GM10266 (cell line): ENCODE data around the gene TMOD3.

Experiments used
- DNase-seq: peaks from one replicate; pipeline ENCODE4 v3.0.0; 2012; ENCODE audit errors: extremely low spot score
- TF ChIP-seq, protein P1 (sequence below): IDR thresholded peaks from 2 replicates; pipeline ENCODE4 v1.5.1; 2012; ENCODE audit warnings: mild to moderate bottlenecking, low read depth; ENCODE audit not compliant: control insufficient read depth, insufficient read depth; ENCODE audit errors: missing control alignments

Gene TMOD3

DNA sequence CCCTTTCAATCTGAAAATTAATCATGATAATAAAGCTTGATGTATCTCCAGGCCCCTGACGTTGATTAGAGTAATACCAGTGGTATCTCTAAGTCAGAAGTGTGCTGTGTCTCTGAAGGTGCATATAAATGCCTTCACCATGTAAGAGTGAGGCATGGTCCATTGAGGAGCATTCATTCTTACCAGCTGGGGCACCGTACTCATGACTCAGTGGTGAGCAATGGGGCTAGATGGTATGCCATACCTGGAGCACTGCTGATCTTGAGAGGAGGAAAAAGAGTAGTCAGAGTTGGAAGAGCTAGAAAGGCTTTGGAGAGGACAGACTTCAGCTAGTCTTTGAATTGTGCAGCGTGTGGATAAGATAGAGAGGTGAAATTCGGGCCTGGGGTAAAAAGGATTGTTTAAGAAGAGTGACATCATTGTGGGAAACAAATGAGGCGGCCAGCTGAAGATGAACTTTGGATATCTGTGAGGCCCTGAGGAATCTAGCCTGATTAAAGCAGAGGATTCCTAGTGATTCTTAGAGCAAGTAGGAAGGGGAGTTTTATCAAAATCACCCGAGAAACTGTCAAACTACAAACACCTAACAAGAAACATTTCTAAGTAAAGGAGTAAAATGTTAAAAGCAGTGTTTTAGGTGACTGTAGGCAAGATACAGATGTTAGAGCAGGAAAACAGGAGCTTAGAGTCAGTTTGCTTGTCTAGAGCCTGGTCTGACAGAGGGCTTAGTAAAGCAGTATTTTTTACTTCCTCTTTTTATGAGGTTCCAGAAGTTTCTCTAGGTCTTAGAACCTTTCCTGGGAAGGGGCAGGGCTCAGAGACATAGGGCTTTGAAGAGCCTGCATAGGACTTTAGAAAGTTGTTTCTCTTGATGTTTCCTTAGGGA is 13.6 kb downstream of the TMOD3 start:
- TF ChIP-seq, protein P1, sequence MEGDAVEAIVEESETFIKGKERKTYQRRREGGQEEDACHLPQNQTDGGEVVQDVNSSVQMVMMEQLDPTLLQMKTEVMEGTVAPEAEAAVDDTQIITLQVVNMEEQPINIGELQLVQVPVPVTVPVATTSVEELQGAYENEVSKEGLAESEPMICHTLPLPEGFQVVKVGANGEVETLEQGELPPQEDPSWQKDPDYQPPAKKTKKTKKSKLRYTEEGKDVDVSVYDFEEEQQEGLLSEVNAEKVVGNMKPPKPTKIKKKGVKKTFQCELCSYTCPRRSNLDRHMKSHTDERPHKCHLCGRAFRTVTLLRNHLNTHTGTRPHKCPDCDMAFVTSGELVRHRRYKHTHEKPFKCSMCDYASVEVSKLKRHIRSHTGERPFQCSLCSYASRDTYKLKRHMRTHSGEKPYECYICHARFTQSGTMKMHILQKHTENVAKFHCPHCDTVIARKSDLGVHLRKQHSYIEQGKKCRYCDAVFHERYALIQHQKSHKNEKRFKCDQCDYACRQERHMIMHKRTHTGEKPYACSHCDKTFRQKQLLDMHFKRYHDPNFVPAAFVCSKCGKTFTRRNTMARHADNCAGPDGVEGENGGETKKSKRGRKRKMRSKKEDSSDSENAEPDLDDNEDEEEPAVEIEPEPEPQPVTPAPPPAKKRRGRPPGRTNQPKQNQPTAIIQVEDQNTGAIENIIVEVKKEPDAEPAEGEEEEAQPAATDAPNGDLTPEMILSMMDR, result no peak
- DNase-seq, result no peak

DNA sequence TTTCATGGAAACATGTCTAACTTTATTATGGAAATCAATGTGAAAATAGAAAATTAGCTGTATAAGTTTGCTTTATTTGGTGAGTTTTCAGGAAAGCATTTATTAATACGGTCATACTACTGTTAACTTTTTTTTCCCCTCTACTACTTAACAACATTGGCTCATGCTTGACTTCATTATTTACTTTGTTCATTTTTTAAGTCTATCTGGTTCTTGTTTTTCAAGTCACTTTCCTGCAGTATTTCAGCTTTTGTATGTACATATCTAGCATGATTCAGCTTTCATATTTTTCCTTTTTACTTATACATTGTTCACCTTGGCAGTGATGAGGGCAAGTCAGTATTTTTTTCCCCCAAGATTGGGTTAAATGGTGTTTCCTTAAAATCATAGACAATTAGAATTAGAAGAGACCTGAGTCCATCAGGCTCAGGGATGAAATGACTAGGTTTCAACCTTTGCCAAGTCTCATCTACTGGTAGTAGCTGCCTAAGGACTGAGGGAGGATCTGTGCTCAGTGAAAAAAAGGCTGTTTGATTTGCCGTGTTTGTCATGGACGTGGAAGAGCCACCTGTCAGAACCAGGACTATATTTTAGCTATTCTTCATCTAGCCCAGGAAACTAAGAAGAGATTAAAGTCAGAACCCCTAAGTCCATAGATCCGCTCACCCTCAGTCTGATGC is 15.4 kb downstream of the TMOD3 start:
- TF ChIP-seq, protein P1, result no peak
- DNase-seq, result no peak

DNA sequence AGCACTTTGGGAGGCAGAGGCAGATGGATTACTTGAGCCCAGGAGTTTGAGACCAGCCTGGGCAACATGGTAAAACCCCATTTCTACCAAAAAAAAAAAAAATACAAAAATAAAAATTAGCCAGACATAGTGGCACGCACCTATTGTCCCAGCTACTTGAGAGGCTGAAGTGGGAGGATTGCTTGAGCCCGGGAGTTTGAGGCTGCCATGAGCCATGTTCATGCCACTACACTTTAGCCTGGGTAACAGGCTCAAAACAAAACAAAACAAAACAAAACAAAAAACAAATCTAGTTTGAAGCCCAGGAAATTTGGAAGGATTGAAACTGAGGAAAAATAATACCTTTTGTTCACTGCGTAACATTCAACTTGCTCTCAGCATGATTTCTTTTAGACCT is 16.6 kb downstream of the TMOD3 start:
- no peak for DNase-seq
- TF ChIP-seq, protein P1, result no peak

DNA sequence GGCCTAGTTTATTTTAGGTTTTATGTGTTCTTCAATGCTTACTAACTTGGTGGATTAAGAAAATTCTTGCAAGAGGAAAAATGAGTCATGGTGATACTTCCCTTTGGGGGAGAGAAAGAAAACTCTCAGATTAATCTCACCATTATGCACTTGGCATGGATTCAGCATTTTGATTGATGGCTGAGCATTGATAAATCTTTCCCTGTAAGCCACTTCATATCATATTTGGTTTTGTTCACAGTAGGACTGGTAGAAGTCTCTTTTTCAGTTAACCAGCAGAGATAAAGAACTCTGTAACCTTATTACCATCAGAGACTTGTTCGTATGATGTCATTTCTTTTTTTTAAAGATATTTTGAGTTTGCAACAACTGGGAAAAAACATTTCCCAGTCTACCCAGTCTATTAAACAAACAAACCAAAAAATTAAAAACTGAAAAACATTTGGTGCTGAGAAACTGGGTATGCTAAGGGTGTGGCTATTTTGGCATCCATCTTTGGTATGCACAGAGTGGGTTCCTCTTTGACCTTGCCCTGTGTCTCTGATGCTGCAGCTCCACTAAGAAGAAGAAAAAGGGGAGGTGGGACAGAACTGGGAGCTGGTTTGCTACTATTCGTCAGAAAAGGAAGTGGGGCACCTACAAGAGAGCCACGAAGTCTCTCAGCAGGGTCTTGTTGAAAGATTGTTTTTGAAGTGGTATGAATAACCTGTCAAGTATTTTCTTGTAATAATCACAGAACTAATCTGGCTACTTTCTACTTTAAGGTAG is 17.2 kb downstream of the TMOD3 start:
- TF ChIP-seq, protein P1, result no peak
- no peak for DNase-seq

DNA sequence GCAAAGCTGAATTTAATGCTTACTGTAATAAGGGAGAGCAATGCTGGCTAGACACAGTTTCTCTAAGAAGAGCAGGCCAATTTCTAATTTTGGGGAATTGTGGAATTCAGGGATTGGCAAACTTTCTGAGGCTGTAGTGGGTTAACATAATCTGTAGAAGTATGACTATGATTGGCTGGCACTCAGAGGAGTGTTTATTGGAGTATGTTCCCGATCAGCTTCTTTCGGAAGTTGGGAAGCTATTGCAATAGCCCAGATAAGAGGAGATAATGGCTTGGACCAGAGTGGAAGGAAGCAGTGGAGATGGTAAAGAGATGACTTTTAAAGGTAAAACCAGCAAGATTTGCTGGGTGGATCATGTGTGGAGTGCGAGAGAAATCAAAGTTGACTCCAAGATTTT is 19.4 kb downstream of the TMOD3 start:
- TF ChIP-seq, protein P1, result no peak
- no peak for DNase-seq

DNA sequence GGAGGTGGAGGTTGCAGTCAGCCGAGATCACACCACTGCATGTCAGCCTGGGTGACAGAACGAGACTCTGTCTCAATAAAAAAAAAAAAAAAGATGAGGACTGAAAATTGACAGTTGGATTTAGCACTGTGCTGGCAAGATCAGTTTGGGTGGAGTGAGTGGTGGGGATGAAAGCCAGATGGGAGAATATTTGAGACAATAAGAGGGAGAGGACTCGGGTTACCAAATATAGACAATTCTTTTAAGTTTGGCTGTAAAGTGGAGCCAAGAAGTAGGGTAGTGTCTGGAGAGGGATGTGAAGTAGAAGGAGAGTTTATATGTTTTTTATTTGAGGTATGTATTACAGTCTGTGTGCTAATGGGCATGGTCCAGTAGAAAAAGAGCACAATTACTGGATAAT is 20.4 kb downstream of the TMOD3 start:
- no peak for DNase-seq
- TF ChIP-seq, protein P1, result no peak
